ENCODE measurements around the gene IRF2BPL. TPM values are rescaled to one million over a fixed set of nuclear protein-coding genes. Genes with fewer than 3 reads are reported as not detected.

The IRF2BPL gene
- total and polyA plus RNA-seq, 4 donors, result 3.8 to 15.8 (median 7.4) TPM

GRCh38 chr14:77032844-77033621, 4.5 kb upstream of the IRF2BPL start:
- 3% methylated on average over 50 of the region's 50 CpGs for WGBS
- TF ChIP-seq, protein P1, sequence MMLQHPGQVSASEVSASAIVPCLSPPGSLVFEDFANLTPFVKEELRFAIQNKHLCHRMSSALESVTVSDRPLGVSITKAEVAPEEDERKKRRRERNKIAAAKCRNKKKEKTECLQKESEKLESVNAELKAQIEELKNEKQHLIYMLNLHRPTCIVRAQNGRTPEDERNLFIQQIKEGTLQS (IDR thresholded peaks at IDR 0.05), result peak; percentile 72
- TF ChIP-seq REST (IDR thresholded peaks at IDR 0.05), result no peak
- TF ChIP-seq EGR1 (IDR thresholded peaks at IDR 0.05; ENCODE audit: low read depth in 2 of 2), result peak; percentile 55 to 69
- no peak for TF ChIP-seq FOXA1 (IDR thresholded peaks at IDR 0.05)
- peak in 1 of 2 donors; percentile 56 for TF ChIP-seq RAD21 (IDR thresholded peaks at IDR 0.05)
- TF ChIP-seq, protein P2, sequence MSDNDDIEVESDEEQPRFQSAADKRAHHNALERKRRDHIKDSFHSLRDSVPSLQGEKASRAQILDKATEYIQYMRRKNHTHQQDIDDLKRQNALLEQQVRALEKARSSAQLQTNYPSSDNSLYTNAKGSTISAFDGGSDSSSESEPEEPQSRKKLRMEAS (IDR thresholded peaks at IDR 0.05), result peak; percentile 94
- TF ChIP-seq GABPA (IDR thresholded peaks at IDR 0.05 in 1 of 2, conservative IDR thresholded peaks at IDR 0.05 in 1 of 2), result peak in 1 of 2 donors; percentile 45
- TF ChIP-seq JUND (IDR thresholded peaks at IDR 0.05), result peak; percentile 32 to 36
- peak; percentile 25 for TF ChIP-seq CTCF (IDR thresholded peaks at IDR 0.05; ENCODE audit: low read depth, low read length, missing input control)
- peak; percentile 57 for TF ChIP-seq TAF1 (conservative IDR thresholded peaks at IDR 0.05)
- TF ChIP-seq HNF4A (conservative IDR thresholded peaks at IDR 0.05), result peak; percentile 30 to 56
- peak; percentile 21 for TF ChIP-seq FOXA2 (IDR thresholded peaks at IDR 0.05)
- TF ChIP-seq SP1 (IDR thresholded peaks at IDR 0.05), result peak; percentile 73
- TF ChIP-seq, protein P3, sequence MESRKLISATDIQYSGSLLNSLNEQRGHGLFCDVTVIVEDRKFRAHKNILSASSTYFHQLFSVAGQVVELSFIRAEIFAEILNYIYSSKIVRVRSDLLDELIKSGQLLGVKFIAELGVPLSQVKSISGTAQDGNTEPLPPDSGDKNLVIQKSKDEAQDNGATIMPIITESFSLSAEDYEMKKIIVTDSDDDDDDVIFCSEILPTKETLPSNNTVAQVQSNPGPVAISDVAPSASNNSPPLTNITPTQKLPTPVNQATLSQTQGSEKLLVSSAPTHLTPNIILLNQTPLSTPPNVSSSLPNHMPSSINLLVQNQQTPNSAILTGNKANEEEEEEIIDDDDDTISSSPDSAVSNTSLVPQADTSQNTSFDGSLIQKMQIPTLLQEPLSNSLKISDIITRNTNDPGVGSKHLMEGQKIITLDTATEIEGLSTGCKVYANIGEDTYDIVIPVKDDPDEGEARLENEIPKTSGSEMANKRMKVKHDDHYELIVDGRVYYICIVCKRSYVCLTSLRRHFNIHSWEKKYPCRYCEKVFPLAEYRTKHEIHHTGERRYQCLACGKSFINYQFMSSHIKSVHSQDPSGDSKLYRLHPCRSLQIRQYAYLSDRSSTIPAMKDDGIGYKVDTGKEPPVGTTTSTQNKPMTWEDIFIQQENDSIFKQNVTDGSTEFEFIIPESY (IDR thresholded peaks at IDR 0.05), result peak; percentile 80
- peak; percentile 52 for TF ChIP-seq YY1 (IDR thresholded peaks at IDR 0.05)
- peak; percentile 62 to 67 for TF ChIP-seq RXRA (IDR thresholded peaks at IDR 0.05)
- TF ChIP-seq NR2F2 (IDR thresholded peaks at IDR 0.05), result peak; percentile 55
- no peak for TF ChIP-seq HNF4G (IDR thresholded peaks at IDR 0.05)
- Histone ChIP-seq H3K36me3 (ENCODE audit: control insufficient read depth in 4 of 4, insufficient read depth in 3 of 4, low read depth in 1 of 4, low read length in 3 of 4) (no peaks in the 10 kb centered on the region), H3K4me3 (ENCODE audit: low read depth in 1 of 3, low read length in 3 of 3) (peak overlapping the region; percentile 48 to 79 (median 54)), H3K27me3 (ENCODE audit: control insufficient read depth in 4 of 4, insufficient read depth in 4 of 4, low read length in 3 of 4) (no peaks in the 10 kb centered on the region), H3K27ac (ENCODE audit: low read depth in 1 of 2, low read length in 2 of 2) (peak overlapping the region; percentile 98 to 100), H3K4me1 (ENCODE audit: control insufficient read depth in 4 of 4, insufficient read depth in 4 of 4, low read length in 3 of 4) (peaks cover 26 to 67% (median 44%) of the 10 kb centered on the region in 4 donors), H3K9ac (ENCODE audit: low read depth in 1 of 2, low read length in 2 of 2) (peak overlapping the region; percentile 87 to 98), H3K9me3 (ENCODE audit: control insufficient read depth in 4 of 4, low read length in 3 of 4) (no peaks in the 10 kb centered on the region)
- peak; percentile 63 for DNase-seq (ENCODE audit: low spot score)
